Parathyroid adenoma (tissue), 2 donors: ENCODE results near the gene STK4.

Experiments used
- H2AFZ ChIP-seq: fragments of 300-600 bp; sonication (generic); one replicate; pipeline ENCODE4 v1.7.0; 2017; ENCODE audit warnings: antibody characterized with exemption, mild to moderate bottlenecking
- H3K27ac ChIP-seq: fragments of 300-600 bp; sonication (generic); one replicate; pipeline ENCODE4 v1.7.0; 2017
- H3K27me3 ChIP-seq: fragments of 300-600 bp; sonication (generic); one replicate; pipeline ENCODE4 v1.7.0; 2017; ENCODE audit warnings: low read length; ENCODE audit not compliant: control insufficient read depth, insufficient read depth
- H3K36me3 ChIP-seq: fragments of 300-600 bp; sonication (generic); one replicate; pipeline ENCODE4 v1.7.0; 2017; ENCODE audit warnings: low read length; ENCODE audit not compliant: control insufficient read depth, insufficient read depth
- H3K4me1 ChIP-seq: fragments of 300-600 bp; sonication (generic); one replicate; pipeline ENCODE4 v1.7.0; 2017; ENCODE audit warnings: control low read depth
- H3K4me2 ChIP-seq: fragments of 300-600 bp; sonication (generic); one replicate; pipeline ENCODE4 v1.7.0; 2017; ENCODE audit warnings: low read length
- H3K4me3 ChIP-seq: fragments of 300-600 bp; sonication (generic); one replicate; pipeline ENCODE4 v1.7.0; 2017; ENCODE audit warnings: low read depth, low read length
- H3K79me2 ChIP-seq: fragments of 300-600 bp; sonication (generic); one replicate; pipeline ENCODE4 v1.7.0; 2017; ENCODE audit warnings: control low read depth
- H3K9ac ChIP-seq: fragments of 300-600 bp; sonication (generic); one replicate; pipeline ENCODE4 v1.7.0; 2017; ENCODE audit warnings: mild to moderate bottlenecking
- H3K9me3 ChIP-seq: fragments of 300-600 bp; sonication (generic); one replicate; pipeline ENCODE4 v1.7.0; 2017; ENCODE audit warnings: low read length; ENCODE audit not compliant: control insufficient read depth
- TF ChIP-seq, protein P1 (sequence below): fragments of 300-600 bp; sonication (generic); IDR thresholded peaks from one replicate; pipeline ENCODE4 v1.7.0; 2017; ENCODE audit warnings: antibody characterized with exemption, mild to moderate bottlenecking
- donor health status: primary hyperparathyroidism.

The STK4 gene

DNA sequence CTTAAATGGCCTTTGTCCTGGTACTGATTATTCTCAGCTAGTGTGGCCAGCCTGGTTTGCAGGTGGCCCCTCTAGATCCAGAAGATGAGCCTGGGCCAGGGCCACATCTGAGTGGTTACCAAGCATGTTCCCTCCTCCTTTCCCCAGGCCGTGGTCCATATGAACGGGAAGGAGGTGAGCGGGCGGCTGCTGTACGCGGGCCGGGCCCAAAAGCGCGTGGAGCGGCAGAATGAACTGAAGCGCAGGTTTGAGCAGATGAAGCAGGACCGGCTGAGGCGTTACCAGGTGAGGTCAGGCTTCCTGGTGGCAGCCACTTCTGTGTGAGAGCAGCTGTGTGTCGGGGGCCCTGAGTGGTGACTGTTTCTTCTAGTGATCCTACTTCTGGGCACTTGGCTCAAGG, 44.9 kb upstream of the STK4 start:
- TF ChIP-seq, protein P1, sequence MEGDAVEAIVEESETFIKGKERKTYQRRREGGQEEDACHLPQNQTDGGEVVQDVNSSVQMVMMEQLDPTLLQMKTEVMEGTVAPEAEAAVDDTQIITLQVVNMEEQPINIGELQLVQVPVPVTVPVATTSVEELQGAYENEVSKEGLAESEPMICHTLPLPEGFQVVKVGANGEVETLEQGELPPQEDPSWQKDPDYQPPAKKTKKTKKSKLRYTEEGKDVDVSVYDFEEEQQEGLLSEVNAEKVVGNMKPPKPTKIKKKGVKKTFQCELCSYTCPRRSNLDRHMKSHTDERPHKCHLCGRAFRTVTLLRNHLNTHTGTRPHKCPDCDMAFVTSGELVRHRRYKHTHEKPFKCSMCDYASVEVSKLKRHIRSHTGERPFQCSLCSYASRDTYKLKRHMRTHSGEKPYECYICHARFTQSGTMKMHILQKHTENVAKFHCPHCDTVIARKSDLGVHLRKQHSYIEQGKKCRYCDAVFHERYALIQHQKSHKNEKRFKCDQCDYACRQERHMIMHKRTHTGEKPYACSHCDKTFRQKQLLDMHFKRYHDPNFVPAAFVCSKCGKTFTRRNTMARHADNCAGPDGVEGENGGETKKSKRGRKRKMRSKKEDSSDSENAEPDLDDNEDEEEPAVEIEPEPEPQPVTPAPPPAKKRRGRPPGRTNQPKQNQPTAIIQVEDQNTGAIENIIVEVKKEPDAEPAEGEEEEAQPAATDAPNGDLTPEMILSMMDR: no peak
- Histone ChIP-seq H3K4me2 (no peak overlapping the region), H3K9me3 (no peaks in the 10 kb centered on the region), H3K4me3 (no peak overlapping the region), H3K36me3 (no peaks in the 10 kb centered on the region), H3K9ac (no peak overlapping the region), H3K4me1 (no peaks in the 10 kb centered on the region), H3K79me2 (no peaks in the 10 kb centered on the region), H3K27me3 (no peaks in the 10 kb centered on the region), H3K27ac (no peak overlapping the region), H2AFZ (no peak overlapping the region)

DNA sequence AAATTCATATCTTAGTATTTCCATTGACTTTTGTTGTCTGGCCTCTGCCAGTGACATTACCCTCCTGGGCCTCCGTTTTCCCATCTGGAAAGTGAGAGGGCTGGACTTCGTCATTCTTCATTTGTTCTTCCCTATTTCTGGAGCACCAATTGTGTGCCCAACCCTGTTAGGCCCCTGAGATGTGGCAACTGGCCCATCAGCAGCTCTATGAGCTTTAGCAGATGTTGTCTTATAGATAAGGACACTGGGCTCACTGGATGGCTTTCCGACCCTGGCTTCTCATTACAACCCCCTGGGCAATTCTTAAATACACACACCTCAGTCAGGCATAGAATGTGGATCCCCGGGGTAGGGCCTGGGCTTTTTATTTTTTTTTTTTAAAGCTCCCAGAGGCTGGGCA, 41.8 kb upstream of the STK4 start:
- Histone ChIP-seq H3K4me1 (no peaks in the 10 kb centered on the region), H2AFZ (no peak overlapping the region), H3K9me3 (no peaks in the 10 kb centered on the region), H3K79me2 (no peaks in the 10 kb centered on the region), H3K27me3 (no peaks in the 10 kb centered on the region), H3K4me2 (no peak overlapping the region), H3K9ac (no peak overlapping the region), H3K4me3 (no peak overlapping the region), H3K36me3 (no peaks in the 10 kb centered on the region), H3K27ac (no peak overlapping the region)
- TF ChIP-seq, protein P1: no peak

DNA sequence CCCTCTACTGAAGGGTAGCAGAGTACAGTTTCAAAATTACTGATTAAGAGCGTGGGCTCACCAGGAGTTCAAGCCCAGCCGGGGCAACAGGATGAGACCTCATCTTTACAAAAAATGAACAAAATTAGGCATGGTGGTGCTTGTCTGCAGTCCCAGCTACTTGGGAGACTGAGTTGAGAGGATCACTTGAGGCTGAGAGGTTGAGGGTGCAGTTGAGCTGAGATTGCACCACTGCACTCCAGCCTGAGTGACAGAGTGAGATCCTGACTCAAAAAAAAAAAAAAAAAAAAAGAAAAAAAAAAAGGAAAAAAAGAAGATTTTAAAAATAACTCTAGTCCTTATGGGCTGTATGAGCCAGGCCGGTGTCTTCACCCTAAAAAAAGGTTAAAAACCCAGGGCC, 37.7 kb upstream of the STK4 start:
- Histone ChIP-seq H3K4me3 (no peak overlapping the region), H3K4me1 (no peaks in the 10 kb centered on the region), H3K4me2 (no peak overlapping the region), H3K9me3 (no peaks in the 10 kb centered on the region), H3K27ac (no peak overlapping the region), H3K79me2 (no peaks in the 10 kb centered on the region), H2AFZ (no peak overlapping the region), H3K27me3 (no peaks in the 10 kb centered on the region), H3K36me3 (no peaks in the 10 kb centered on the region), H3K9ac (no peak overlapping the region)
- TF ChIP-seq, protein P1: no peak

DNA sequence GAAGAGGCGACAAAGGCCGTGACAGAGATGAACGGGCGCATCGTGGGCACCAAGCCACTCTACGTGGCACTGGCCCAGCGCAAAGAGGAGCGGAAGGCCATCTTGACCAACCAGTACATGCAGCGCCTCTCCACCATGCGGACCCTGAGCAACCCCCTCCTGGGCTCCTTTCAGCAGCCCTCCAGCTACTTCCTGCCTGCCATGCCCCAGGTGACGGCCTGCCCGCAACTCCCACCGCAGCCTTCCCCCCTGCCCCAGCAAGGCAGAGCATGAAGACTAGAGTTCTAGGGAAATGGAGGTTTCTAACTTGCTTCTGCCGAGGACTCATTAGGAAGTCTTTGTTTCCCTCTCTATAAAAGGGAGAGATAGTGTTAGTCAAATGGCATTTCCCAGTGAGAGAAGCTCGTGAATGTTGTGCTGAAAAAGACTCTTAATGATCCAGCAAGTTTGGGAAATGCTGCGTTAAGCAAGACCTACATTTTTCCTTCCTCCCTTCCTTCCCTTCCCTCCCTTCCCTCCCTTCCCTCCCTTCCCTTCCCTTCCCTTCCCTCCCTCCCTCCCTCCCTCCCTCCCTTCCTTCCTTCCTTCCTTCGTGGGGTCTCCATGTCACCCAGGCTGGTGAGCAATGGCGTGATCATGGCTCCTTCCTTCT, 35.7 kb upstream of the STK4 start:
- H3K27me3 ChIP-seq: no peaks in the 10 kb centered on the region
- TF ChIP-seq, protein P1: no peak
- H3K4me3 ChIP-seq: no peak overlapping the region
- H3K4me2 ChIP-seq: no peak overlapping the region
- no peaks in the 10 kb centered on the region for H3K9me3 ChIP-seq
- H2AFZ ChIP-seq: no peak overlapping the region
- H3K27ac ChIP-seq: no peak overlapping the region
- no peaks in the 10 kb centered on the region for H3K79me2 ChIP-seq
- H3K4me1 ChIP-seq: no peaks in the 10 kb centered on the region
- H3K36me3 ChIP-seq: no peaks in the 10 kb centered on the region
- H3K9ac ChIP-seq: no peak overlapping the region

DNA sequence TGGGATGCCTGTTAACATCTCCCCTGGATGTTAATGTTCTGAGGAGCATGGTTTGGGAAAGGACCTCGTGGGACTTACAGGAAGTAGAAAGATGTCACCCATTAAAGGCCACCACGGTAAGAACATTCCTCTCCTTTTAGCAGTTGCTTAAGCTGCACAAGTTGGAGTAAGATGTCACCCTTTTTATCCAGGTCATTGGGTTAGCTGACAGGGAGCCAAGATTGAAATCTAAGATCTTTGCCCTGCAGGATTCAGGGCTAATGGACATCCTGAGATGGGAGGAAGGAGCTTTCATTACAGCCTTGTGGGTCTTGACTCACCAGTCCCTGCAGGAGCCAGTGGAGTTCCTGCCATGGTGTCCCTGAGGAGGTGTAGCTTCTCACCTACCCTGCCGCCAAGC, 34.4 kb upstream of the STK4 start:
- Histone ChIP-seq H3K9ac (no peak overlapping the region), H3K4me3 (no peak overlapping the region), H3K9me3 (no peaks in the 10 kb centered on the region), H3K4me1 (no peaks in the 10 kb centered on the region), H3K4me2 (no peak overlapping the region), H3K36me3 (no peaks in the 10 kb centered on the region), H2AFZ (no peak overlapping the region), H3K79me2 (no peaks in the 10 kb centered on the region), H3K27ac (no peak overlapping the region), H3K27me3 (no peaks in the 10 kb centered on the region)
- TF ChIP-seq, protein P1: no peak
